Measurements from ENCODE around the gene SPINK5. TPM values are rescaled to one million over a fixed set of nuclear protein-coding genes. Genes with fewer than 3 reads are reported as not detected.
"Not testable (repeated sequence)": the region's sequence is repeated elsewhere in the genome, so short reads cannot be mapped to it uniquely, and the experiment has no call there.

SPINK5 gene
- total RNA-seq, 2 donors from 2014 or later: 0.54 TPM; not detected in 1

GRCh38 chr5:148033134-148033533 is 30.6 kb upstream of the SPINK5 start:
- no peak overlapping the region for H3K27ac ChIP-seq
- no peaks in the 10 kb centered on the region for H3K36me3 ChIP-seq
- no peaks in the 10 kb centered on the region for H3K4me1 ChIP-seq (ENCODE audit: control insufficient read depth in 1 of 2, low read depth in 2 of 2)
- no peaks in the 10 kb centered on the region for H3K9me3 ChIP-seq
- no peaks in the 10 kb centered on the region for H3K27me3 ChIP-seq (replicated peaks; ENCODE audit: insufficient read depth)
- H3K4me3 ChIP-seq: no peak overlapping the region
- TF ChIP-seq CTCF (IDR thresholded peaks at IDR 0.05): no peak
- ATAC-seq (ENCODE audit: insufficient number of reproducible peaks, low FRiP score, low read depth) (no peak), DNase-seq (ENCODE audit: low spot score) (no peak)

- no peak for TF ChIP-seq CTCF (IDR thresholded peaks at IDR 0.05)
- DNase-seq (ENCODE audit: low spot score): no peak
- no peaks in the 10 kb centered on the region for H3K27me3 ChIP-seq (replicated peaks; ENCODE audit: insufficient read depth)
- ATAC-seq (ENCODE audit: insufficient number of reproducible peaks, low FRiP score, low read depth): no peak
- H3K27ac ChIP-seq: no peak overlapping the region
- H3K4me1 ChIP-seq (ENCODE audit: control insufficient read depth in 1 of 2, low read depth in 2 of 2): no peaks in the 10 kb centered on the region
- H3K36me3 ChIP-seq: no peaks in the 10 kb centered on the region
- no peak overlapping the region for H3K4me3 ChIP-seq
- no peaks in the 10 kb centered on the region for H3K9me3 ChIP-seq
Measured at GRCh38 chr5:148035676-148036075, 28.1 kb upstream of the SPINK5 start.

GRCh38 chr5:148042881-148043280 is 20.9 kb upstream of the SPINK5 start:
- Histone ChIP-seq H3K4me1 (ENCODE audit: control insufficient read depth in 1 of 2, low read depth in 2 of 2) (no peaks in the 10 kb centered on the region), H3K27ac (no peak overlapping the region), H3K9me3 (no peaks in the 10 kb centered on the region), H3K36me3 (no peaks in the 10 kb centered on the region), H3K27me3 (replicated peaks; ENCODE audit: insufficient read depth) (no peaks in the 10 kb centered on the region), H3K4me3 (no peak overlapping the region)
- TF ChIP-seq CTCF (IDR thresholded peaks at IDR 0.05): no peak
- ATAC-seq (ENCODE audit: insufficient number of reproducible peaks, low FRiP score, low read depth): no peak
- DNase-seq (ENCODE audit: low spot score): no peak

- no peak for DNase-seq (ENCODE audit: low spot score)
- Histone ChIP-seq H3K4me1 (ENCODE audit: control insufficient read depth in 1 of 2, low read depth in 2 of 2) (no peaks in the 10 kb centered on the region), H3K9me3 (no peaks in the 10 kb centered on the region), H3K36me3 (no peaks in the 10 kb centered on the region), H3K27me3 (replicated peaks; ENCODE audit: insufficient read depth) (no peaks in the 10 kb centered on the region), H3K4me3 (no peak overlapping the region), H3K27ac (no peak overlapping the region)
- no peak for TF ChIP-seq CTCF (IDR thresholded peaks at IDR 0.05)
- no peak for ATAC-seq (ENCODE audit: insufficient number of reproducible peaks, low FRiP score, low read depth)
Measured at GRCh38 chr5:148043705-148044104, 20.1 kb upstream of the SPINK5 start.

DNA sequence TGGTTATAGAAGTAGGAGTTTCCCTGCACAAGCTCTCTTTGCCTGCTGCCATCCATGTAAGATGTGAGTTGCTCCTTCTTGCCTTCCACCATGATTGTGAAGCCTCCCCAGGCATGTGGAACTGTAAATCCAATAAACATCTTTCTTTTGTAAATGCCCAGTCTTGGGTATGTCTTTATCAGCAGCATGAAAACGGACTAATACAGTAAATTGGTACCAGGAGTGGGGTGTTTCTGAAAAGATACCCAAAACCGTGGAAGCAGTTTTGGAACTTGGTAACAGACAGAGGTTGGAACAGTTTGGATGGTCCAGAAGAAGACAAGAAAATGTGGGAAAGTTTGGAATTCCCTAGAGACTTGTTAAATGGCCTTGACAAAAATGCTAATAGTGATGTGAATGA is 8.6 kb upstream of the SPINK5 start:
- H3K27ac ChIP-seq; H3K4me3 ChIP-seq; DNase-seq (ENCODE audit: low spot score); H3K4me1 ChIP-seq (ENCODE audit: control insufficient read depth in 1 of 2, low read depth in 2 of 2); ATAC-seq (ENCODE audit: insufficient number of reproducible peaks, low FRiP score, low read depth); H3K27me3 ChIP-seq (replicated peaks; ENCODE audit: insufficient read depth); H3K36me3 ChIP-seq: not testable (repeated sequence)
- H3K9me3 ChIP-seq: peaks cover 15% of the 10 kb centered on the region

- TF ChIP-seq CTCF (IDR thresholded peaks at IDR 0.05): no peak
- Histone ChIP-seq H3K27me3 (replicated peaks; ENCODE audit: insufficient read depth) (no peaks in the 10 kb centered on the region), H3K4me3 (no peak overlapping the region), H3K36me3 (no peaks in the 10 kb centered on the region), H3K9me3 (peaks cover 10% of the 10 kb centered on the region), H3K27ac (no peak overlapping the region), H3K4me1 (ENCODE audit: control insufficient read depth in 1 of 2, low read depth in 2 of 2) (no peaks in the 10 kb centered on the region)
- no peak for DNase-seq (ENCODE audit: low spot score)
- ATAC-seq (ENCODE audit: insufficient number of reproducible peaks, low FRiP score, low read depth): no peak
Measured at GRCh38 chr5:148060309-148060708, 3.5 kb upstream of the SPINK5 start.

All from thoracic aorta (tissue), 2 donors.